ENCODE results near the gene BRD1. TPM values are rescaled to one million over a fixed set of nuclear protein-coding genes. Genes with fewer than 3 reads are reported as not detected.
"Not testable (repeated sequence)": the region's sequence is repeated elsewhere in the genome, so short reads cannot be mapped to it uniquely, and the experiment has no call there.

Gene BRD1
- total RNA-seq, 3 donors from 2014 or later (not counting 1 experiment from before 2014, with no cell fraction given): 126 to 154 (median 132) TPM

DNA sequence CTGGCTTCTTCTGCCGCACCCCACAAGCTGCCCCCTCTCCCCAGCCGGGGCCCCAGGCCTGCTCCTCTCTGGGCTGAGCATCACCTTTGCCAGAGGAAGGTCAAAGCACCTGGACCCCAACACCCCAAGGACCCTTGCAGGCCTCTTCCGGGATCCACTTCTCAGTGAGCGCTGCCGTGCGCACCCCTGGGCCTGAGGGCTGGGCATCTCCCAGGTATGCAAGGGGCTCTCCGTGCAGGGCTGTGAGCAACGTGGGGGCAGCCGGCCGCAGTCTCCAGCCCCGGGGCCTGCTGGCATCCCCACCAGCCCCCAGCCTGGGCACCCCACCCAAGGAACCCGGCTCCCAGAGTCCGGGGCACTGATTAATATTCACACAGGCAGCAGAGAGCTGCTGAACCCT lies 64.0 kb downstream of the BRD1 start:
- no peaks in the 10 kb centered on the region for H3K27me3 Mint-ChIP-seq (ENCODE audit: low read depth in 2 of 2)
- intact Hi-C loops (cut with micrococcal nuclease): no loop called here
- Histone ChIP-seq H3K27ac (ENCODE audit: low read length) (no peak overlapping the region), H3K36me3 (ENCODE audit: control insufficient read depth, insufficient read depth, low read length) (no peaks in the 10 kb centered on the region), H3K27me3 (ENCODE audit: control insufficient read depth, insufficient read depth, low read length) (no peaks in the 10 kb centered on the region), H3K9me3 (ENCODE audit: control insufficient read depth, insufficient read depth, low read length) (peaks cover 9% of the 10 kb centered on the region), H3K4me1 (ENCODE audit: control insufficient read depth, insufficient read depth, low read length) (peaks cover 14% of the 10 kb centered on the region), H3K4me3 (ENCODE audit: low read length) (no peak overlapping the region)
- TF ChIP-seq, protein P1, sequence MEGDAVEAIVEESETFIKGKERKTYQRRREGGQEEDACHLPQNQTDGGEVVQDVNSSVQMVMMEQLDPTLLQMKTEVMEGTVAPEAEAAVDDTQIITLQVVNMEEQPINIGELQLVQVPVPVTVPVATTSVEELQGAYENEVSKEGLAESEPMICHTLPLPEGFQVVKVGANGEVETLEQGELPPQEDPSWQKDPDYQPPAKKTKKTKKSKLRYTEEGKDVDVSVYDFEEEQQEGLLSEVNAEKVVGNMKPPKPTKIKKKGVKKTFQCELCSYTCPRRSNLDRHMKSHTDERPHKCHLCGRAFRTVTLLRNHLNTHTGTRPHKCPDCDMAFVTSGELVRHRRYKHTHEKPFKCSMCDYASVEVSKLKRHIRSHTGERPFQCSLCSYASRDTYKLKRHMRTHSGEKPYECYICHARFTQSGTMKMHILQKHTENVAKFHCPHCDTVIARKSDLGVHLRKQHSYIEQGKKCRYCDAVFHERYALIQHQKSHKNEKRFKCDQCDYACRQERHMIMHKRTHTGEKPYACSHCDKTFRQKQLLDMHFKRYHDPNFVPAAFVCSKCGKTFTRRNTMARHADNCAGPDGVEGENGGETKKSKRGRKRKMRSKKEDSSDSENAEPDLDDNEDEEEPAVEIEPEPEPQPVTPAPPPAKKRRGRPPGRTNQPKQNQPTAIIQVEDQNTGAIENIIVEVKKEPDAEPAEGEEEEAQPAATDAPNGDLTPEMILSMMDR (IDR thresholded peaks at IDR 0.05): no peak
- DNase-seq: peak in 1 of 2 donors; percentile 13
- no peak overlapping the region for H3K27ac Mint-ChIP-seq
- H3K4me3 Mint-ChIP-seq: no peak overlapping the region
- H3K4me1 Mint-ChIP-seq: peaks cover 16 to 21% of the 10 kb centered on the region in 2 donors
- peaks cover 7% of the 10 kb centered on the region for H3K36me3 Mint-ChIP-seq
- peaks cover 3 to 6% of the 10 kb centered on the region in 2 donors for H3K9me3 Mint-ChIP-seq
- no peak for ATAC-seq
- WGBS (ENCODE audit: insufficient coverage): 92% methylated on average over 13 of the region's 13 CpGs

DNA sequence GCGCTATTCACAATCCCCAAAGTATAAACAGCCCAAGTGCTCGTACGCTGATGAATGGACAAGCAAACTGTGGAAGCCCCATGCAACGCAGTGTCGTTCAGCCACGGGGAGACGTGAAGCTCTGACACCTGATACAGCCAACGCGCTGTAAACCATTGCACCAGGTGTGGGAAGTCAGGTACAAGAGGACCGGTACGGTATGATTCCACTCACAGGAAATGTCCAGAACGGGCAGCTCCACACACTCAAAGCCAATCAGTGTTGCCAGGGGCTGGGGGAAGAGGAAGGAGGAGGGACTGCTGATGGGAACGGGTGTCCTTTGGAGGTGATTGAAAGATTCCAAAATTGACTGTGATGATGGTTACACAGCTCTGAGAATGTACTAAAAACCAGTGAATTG lies 64.5 kb downstream of the BRD1 start:
- intact Hi-C loops (cut with micrococcal nuclease): no loop called here
- no peak overlapping the region for H3K4me3 ChIP-seq (ENCODE audit: low read length)
- ATAC-seq (no peak), DNase-seq (peak in 1 of 2 donors; percentile 3)
- Mint-ChIP-seq H3K9me3 (peaks cover 3 to 6% of the 10 kb centered on the region in 2 donors), H3K4me3 (no peak overlapping the region), H3K27me3 (ENCODE audit: low read depth in 2 of 2) (no peaks in the 10 kb centered on the region), H3K4me1 (peaks cover 16 to 21% of the 10 kb centered on the region in 2 donors), H3K27ac (no peak overlapping the region), H3K36me3 (peaks cover 7% of the 10 kb centered on the region)
- TF ChIP-seq, protein P1 (IDR thresholded peaks at IDR 0.05): no peak
- peaks cover 14% of the 10 kb centered on the region for H3K4me1 ChIP-seq (ENCODE audit: control insufficient read depth, insufficient read depth, low read length)
- peaks cover 9% of the 10 kb centered on the region for H3K9me3 ChIP-seq (ENCODE audit: control insufficient read depth, insufficient read depth, low read length)
- H3K27me3 ChIP-seq (ENCODE audit: control insufficient read depth, insufficient read depth, low read length): no peaks in the 10 kb centered on the region
- WGBS (ENCODE audit: insufficient coverage): 92% methylated on average over 13 of the region's 13 CpGs
- H3K36me3 ChIP-seq (ENCODE audit: control insufficient read depth, insufficient read depth, low read length): no peaks in the 10 kb centered on the region
- no peak overlapping the region for H3K27ac ChIP-seq (ENCODE audit: low read length)

DNA sequence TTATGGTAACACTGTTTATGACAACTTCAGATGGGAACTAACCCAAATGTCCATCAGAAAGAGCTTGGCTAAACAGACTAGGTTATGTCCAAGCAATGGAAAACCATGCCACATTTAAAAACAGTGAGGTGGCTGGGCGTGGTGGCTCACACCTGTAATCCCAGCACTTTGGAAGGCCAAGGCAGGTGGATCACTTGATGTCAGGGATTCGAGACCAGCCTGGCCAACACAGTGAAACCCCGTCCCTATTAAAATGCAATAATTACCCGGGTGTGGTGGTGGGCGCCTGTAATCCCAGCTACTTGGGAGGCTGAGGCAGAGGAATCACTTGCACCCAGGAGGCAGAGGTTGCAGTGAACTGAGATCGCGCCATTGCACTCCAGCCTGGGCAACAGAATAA lies 65.1 kb downstream of the BRD1 start:
- H3K4me3 Mint-ChIP-seq; intact Hi-C loops (cut with micrococcal nuclease): not testable (repeated sequence)

DNA sequence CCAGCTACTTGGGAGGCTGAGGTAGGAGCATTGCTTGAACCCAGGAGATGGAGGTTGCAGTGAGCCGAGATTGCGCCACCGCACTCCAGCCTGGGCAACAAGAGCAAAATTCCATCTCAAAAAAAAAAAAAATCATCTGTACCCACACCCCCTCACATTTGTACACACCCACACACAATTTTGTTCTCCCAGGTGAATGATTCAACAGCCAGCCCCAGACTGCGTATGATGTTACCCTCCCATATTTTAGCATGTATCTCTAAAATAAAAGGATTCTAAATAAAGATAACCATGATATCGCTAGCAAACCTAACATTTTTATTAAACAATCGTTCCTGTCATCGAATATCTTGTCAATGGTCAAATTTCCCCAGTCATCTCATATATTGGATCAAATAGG lies 65.8 kb downstream of the BRD1 start:
- Histone ChIP-seq H3K27ac (ENCODE audit: low read length) (no peak overlapping the region), H3K27me3 (ENCODE audit: control insufficient read depth, insufficient read depth, low read length) (no peaks in the 10 kb centered on the region), H3K36me3 (ENCODE audit: control insufficient read depth, insufficient read depth, low read length) (no peaks in the 10 kb centered on the region), H3K4me1 (ENCODE audit: control insufficient read depth, insufficient read depth, low read length) (peaks cover 14% of the 10 kb centered on the region), H3K9me3 (ENCODE audit: control insufficient read depth, insufficient read depth, low read length) (peaks cover 5% of the 10 kb centered on the region), H3K4me3 (ENCODE audit: low read length) (no peak overlapping the region)
- Mint-ChIP-seq H3K9me3 (peaks cover 0 to under 1% of the 10 kb centered on the region in 2 donors), H3K4me1 (peaks cover 16 to 17% of the 10 kb centered on the region in 2 donors), H3K27ac (no peak overlapping the region), H3K27me3 (ENCODE audit: low read depth in 2 of 2) (no peaks in the 10 kb centered on the region), H3K36me3 (no peaks in the 10 kb centered on the region), H3K4me3 (no peak overlapping the region)
- TF ChIP-seq, protein P1 (IDR thresholded peaks at IDR 0.05): no peak
- ATAC-seq (no peak), DNase-seq (no peak)
- 99% methylated on average over 7 of the region's 7 CpGs for WGBS (ENCODE audit: insufficient coverage)
- intact Hi-C loops (cut with micrococcal nuclease): no loop called here

More for the DNA sequence above, 65.1 kb downstream of the BRD1 start:
- H3K27me3 ChIP-seq (ENCODE audit: control insufficient read depth, insufficient read depth, low read length); H3K4me3 ChIP-seq (ENCODE audit: low read length); H3K9me3 Mint-ChIP-seq; H3K27ac Mint-ChIP-seq; H3K36me3 Mint-ChIP-seq; H3K27me3 Mint-ChIP-seq (ENCODE audit: low read depth in 2 of 2); H3K36me3 ChIP-seq (ENCODE audit: control insufficient read depth, insufficient read depth, low read length); DNase-seq; H3K27ac ChIP-seq (ENCODE audit: low read length); H3K9me3 ChIP-seq (ENCODE audit: control insufficient read depth, insufficient read depth, low read length); ATAC-seq: not testable (repeated sequence)
- H3K4me1 ChIP-seq (ENCODE audit: control insufficient read depth, insufficient read depth, low read length): peaks cover 14% of the 10 kb centered on the region
- peaks cover 16 to 21% of the 10 kb centered on the region in 2 donors for H3K4me1 Mint-ChIP-seq
- 96% methylated on average over 5 of the region's 7 CpGs for WGBS (ENCODE audit: insufficient coverage)

Data from natural killer cell (primary cell).